HepG2 (cell line): ENCODE measurements around the gene ARHGEF3. TPM values are rescaled to one million over a fixed set of nuclear protein-coding genes. Genes with fewer than 3 reads are reported as not detected.
A peak's percentile ranks its signal among the peaks of the same experiment; 100 is the strongest.

ENCODE experiments used
- ATAC-seq: fragments of 200-7000 bp; cut with Tn5 transposase; 3 replicates; pipeline ENCODE4 v1.9.1; 2020; ENCODE audit warnings: mild to moderate bottlenecking, moderate library complexity
- BruUV-seq: library from RNA; stranded (reverse); fragments of 400-500 nt; replicated peaks from 2 replicates; lab custom pipeline; 2021; lab: Mats Ljungman, UMichigan
- CTCF ChIA-PET: fragments of 300-600 bp; formaldehyde crosslinking; extraction: SDS; loops from one replicate; lab custom pipeline; 2021; ENCODE audit warnings: low total read pairs, inconsistent platforms, low intra/inter-chr PET ratio; lab: Yijun Ruan, JAX
- POLR2A ChIA-PET: fragments of 350-600 bp; sonication (Branson Sonifier 250); formaldehyde crosslinking; loops from one replicate; lab custom pipeline; 2020; ENCODE audit warnings: antibody characterized with exemption, inconsistent platforms; lab: Yijun Ruan, JAX
- DNase-seq: peaks from one replicate; pipeline ENCODE4 v3.0.0-alpha.2; 2015; ENCODE audit warnings: low spot score
- FAIRE-seq: peaks from 3 replicates; lab custom pipeline; 2011; peaks lifted over from hg19 to GRCh38; lab: Jason Lieb, UNC
- H2AFZ ChIP-seq: one replicate; pipeline ENCODE4 v1.6.1; 2011; ENCODE audit warnings: low read length, inconsistent platforms
- H3K27ac ChIP-seq: fragments of 300-600 bp; 3 replicates; pipeline ENCODE4 v1.8.0; 2011; ENCODE audit warnings: mixed run types, mild to moderate bottlenecking, mixed read lengths, low read length, inconsistent platforms; ENCODE audit not compliant: insufficient read depth; ENCODE audit errors: extremely low read length
- H3K27me3 ChIP-seq, 2 experiments: fragments of 200-600 bp in 1 of 2; 2 replicates in 1 of 2; 3 replicates in 1 of 2; pipeline versions ENCODE4 v1.6.0 to v1.8.0; 2011; ENCODE audit warnings: low read length in 2 of 2, mild to moderate bottlenecking in 2 of 2, moderate library complexity in 2 of 2, inconsistent platforms in 1 of 2; ENCODE audit not compliant: insufficient read depth in 2 of 2, control insufficient read depth in 1 of 2
- H3K36me3 ChIP-seq, 2 experiments: fragments of 200-600 bp in 1 of 2; replicated peaks in 1 of 2; 2 replicates in 1 of 2; 3 replicates in 1 of 2; pipeline versions ENCODE4 v1.5.1 to v1.8.0; 2011; ENCODE audit warnings: low read length in 2 of 2, inconsistent platforms in 1 of 2; ENCODE audit not compliant: insufficient read depth in 2 of 2, control insufficient read depth in 1 of 2
- H3K4me1 ChIP-seq: 2 replicates; pipeline ENCODE4 v1.5.1; 2012; ENCODE audit warnings: low read length, inconsistent platforms; ENCODE audit not compliant: insufficient read depth
- H3K4me2 ChIP-seq: 2 replicates; pipeline ENCODE4 v1.6.0; 2011; ENCODE audit warnings: low read depth, low read length, inconsistent platforms
- H3K4me3 ChIP-seq, 3 experiments: fragments of 200-600 bp in 1 of 3; sonication (generic), shearing (Covaris generic) in 1 of 3; replicated peaks in 1 of 3; 2 replicates each; pipeline ENCODE4 v1.5.1; 2011 to 2016; ENCODE audit warnings: low read length in 3 of 3, inconsistent platforms in 2 of 3, low read depth in 2 of 3, mild to moderate bottlenecking in 2 of 3, control low read depth in 1 of 3, mixed read lengths in 1 of 3; ENCODE audit not compliant: insufficient read depth in 1 of 3
- H3K79me2 ChIP-seq: one replicate; pipeline ENCODE4 v1.6.1; 2011; ENCODE audit warnings: low read length, inconsistent platforms; ENCODE audit not compliant: insufficient read depth
- H3K9ac ChIP-seq: 2 replicates; pipeline ENCODE4 v1.6.0; 2011; ENCODE audit warnings: mild to moderate bottlenecking, low read depth, low read length, inconsistent platforms; ENCODE audit not compliant: insufficient read depth
- H3K9me3 ChIP-seq: 2 replicates; pipeline ENCODE4 v1.5.1; 2012; ENCODE audit warnings: mild to moderate bottlenecking, low read length
- H4K20me1 ChIP-seq: 2 replicates; pipeline ENCODE4 v1.6.0; 2011; ENCODE audit warnings: inconsistent platforms, mild to moderate bottlenecking, low read length, moderate library complexity; ENCODE audit not compliant: insufficient read depth
- ASH2L ChIP-seq: fragments of 300-600, 200-600 bp; sonication (generic); IDR thresholded peaks from 2 replicates; pipeline ENCODE4 v1.7.0; 2017; ENCODE audit warnings: low read depth, mild to moderate bottlenecking, moderate library complexity, mixed read lengths, low read length; ENCODE audit not compliant: insufficient read length
- FOXA1 ChIP-seq, 2 experiments: fragments of 450-650 bp in 1 of 2; sonication (generic) in 1 of 2; formaldehyde crosslinking in 1 of 2; IDR thresholded peaks; 2 replicates each; pipeline versions ENCODE4 v1.4.0 to v1.6.1; 2016 to 2020; ENCODE audit warnings: missing genetic modification reagents in 1 of 2
- HNRNPL ChIP-seq: fragments of 200-400 bp; formaldehyde crosslinking; IDR thresholded peaks from 2 replicates; pipeline ENCODE4 v1.6.1; 2017; ENCODE audit warnings: mild to moderate bottlenecking, low read depth, low read length
- IRX3 ChIP-seq: sonication (generic); formaldehyde crosslinking; IDR thresholded peaks from 2 replicates; pipeline ENCODE4 v1.8.1; 2023; ENCODE audit warnings: mild to moderate bottlenecking, low read depth, missing genetic modification reagents, borderline replicate concordance
- ISL2 ChIP-seq: sonication (generic); formaldehyde crosslinking; IDR thresholded peaks from 2 replicates; pipeline ENCODE4 v1.5.0; 2020; ENCODE audit warnings: missing genetic modification reagents
- NFKB2 ChIP-seq: sonication (generic); formaldehyde crosslinking; IDR thresholded peaks from 2 replicates; pipeline ENCODE4 v1.4.0; 2020; ENCODE audit warnings: missing genetic modification reagents, borderline replicate concordance
- RBAK ChIP-seq: sonication (generic); formaldehyde crosslinking; IDR thresholded peaks from 2 replicates; pipeline ENCODE4 v1.5.1; 2020; ENCODE audit warnings: mild to moderate bottlenecking, missing genetic modification reagents
- RXRA ChIP-seq: sonication (generic); formaldehyde crosslinking; IDR thresholded peaks from 2 replicates; pipeline ENCODE4 v1.5.1; 2020; ENCODE audit warnings: missing genetic modification reagents
- SAP130 ChIP-seq: IDR thresholded peaks from 2 replicates; pipeline ENCODE4 v1.6.1; 2016; ENCODE audit warnings: low read depth
- SATB2 ChIP-seq: sonication (generic); formaldehyde crosslinking; IDR thresholded peaks from 2 replicates; pipeline ENCODE4 v1.5.0; 2020; ENCODE audit warnings: missing genetic modification reagents
- SPEN ChIP-seq: sonication (generic); formaldehyde crosslinking; IDR thresholded peaks from 2 replicates; pipeline ENCODE4 v1.5.1; 2020; ENCODE audit warnings: low read depth, mild to moderate bottlenecking, missing genetic modification reagents
- SRY ChIP-seq: sonication (generic); formaldehyde crosslinking; IDR thresholded peaks from 2 replicates; pipeline ENCODE4 v1.8.0; 2022; ENCODE audit warnings: mild to moderate bottlenecking, missing genetic modification reagents
- TCF12 ChIP-seq, 2 experiments: fragments of 450-650 bp in 1 of 2; sonication (generic) in 1 of 2; formaldehyde crosslinking in 1 of 2; IDR thresholded peaks; 2 replicates each; pipeline versions ENCODE4 v1.6.1 to v1.8.0; 2017 to 2022; ENCODE audit warnings: antibody characterized with exemption in 1 of 2, mild to moderate bottlenecking in 1 of 2, missing genetic modification reagents in 1 of 2, moderate library complexity in 1 of 2
- TEAD3 ChIP-seq: optimal IDR thresholded peaks from 2 replicates; pipeline ENCODE3; 2016; ENCODE audit warnings: borderline replicate concordance
- TFDP1 ChIP-seq: IDR thresholded peaks from 2 replicates; pipeline ENCODE4 v1.6.1; 2016; ENCODE audit warnings: missing compliant biosample characterization, missing genetic modification reagents, borderline replicate concordance
- ZBTB42 ChIP-seq: sonication (generic); formaldehyde crosslinking; IDR thresholded peaks from 2 replicates; pipeline ENCODE4 v1.5.0; 2020; ENCODE audit warnings: mild to moderate bottlenecking, missing genetic modification reagents
- ZNF34 ChIP-seq: sonication (generic); formaldehyde crosslinking; IDR thresholded peaks from 2 replicates; pipeline ENCODE4 v1.4.0; 2020; ENCODE audit warnings: mild to moderate bottlenecking, missing genetic modification reagents, borderline replicate concordance
- ZNF614 ChIP-seq: IDR thresholded peaks from 2 replicates; pipeline ENCODE4 v1.6.1; 2018; ENCODE audit warnings: missing biosample characterization, missing genetic modification reagents, inconsistent platforms, borderline replicate concordance
- ZNF652 ChIP-seq: IDR thresholded peaks from 2 replicates; pipeline ENCODE4 v1.6.1; 2016; ENCODE audit warnings: low read depth, borderline replicate concordance
- ZNF766 ChIP-seq: sonication (generic); formaldehyde crosslinking; IDR thresholded peaks from 2 replicates; pipeline ENCODE4 v1.5.0; 2020; ENCODE audit warnings: missing genetic modification reagents, borderline replicate concordance
- ZNF776 ChIP-seq: sonication (generic); formaldehyde crosslinking; IDR thresholded peaks from 2 replicates; pipeline ENCODE4 v1.4.0; 2020; ENCODE audit warnings: mild to moderate bottlenecking, missing genetic modification reagents
- ZNF788 ChIP-seq: sonication (generic); formaldehyde crosslinking; IDR thresholded peaks from 2 replicates; pipeline ENCODE4 v1.5.0; 2020; ENCODE audit warnings: mild to moderate bottlenecking, missing genetic modification reagents, borderline replicate concordance
- WGBS: methylation state at CpG from one replicate; pipeline ENCODE4 v1.1.6; 2017; ENCODE audit warnings: low lambda C conversion rate; 5-methylcytosine and 5-hydroxymethylcytosine counted together
- in situ Hi-C: cut with HindIII; loops from 2 replicates; pipeline ENCODE4 v1.10.0; 2017; ENCODE audit warnings: low pct_unique_long_range_greater_than_20kb; ENCODE audit not compliant: extremely low pct_ligation_motif_present
- intact Hi-C: fragments of 100-400 bp; cut with micrococcal nuclease; formaldehyde crosslinking; loops from one replicate; pipeline ENCODE4 v1.10.0; 2022; ENCODE audit not compliant: unreplicated experiment
- polyA plus RNA-seq, 8 experiments: library from polyadenylated mRNA; depleted of rRNA in 3 of 8; stranded (reverse) in 7 of 8; unstranded in 1 of 8; fragments of >200 nt; fragmentation: Illumina TruSeq in 4 of 8; extraction: Trizol in 4 of 8; gene quantifications; 2 replicates each; pipeline versions ENCODE4 v1.2.1 to v1.2.3, GENCODE V29; 2011 to 2016; ENCODE audit warnings: low read depth in 4 of 8, missing spikeins in 1 of 8, mixed read lengths in 1 of 8; ENCODE audit not compliant: insufficient read depth in 1 of 8
- total RNA-seq, 5 experiments: library from RNA; depleted of rRNA; stranded (reverse); fragments of >200 nt; fragmentation: Illumina TruSeq; extraction: Trizol; gene quantifications; 2 replicates each; pipeline ENCODE4 v1.2.3, GENCODE V29; 2016; ENCODE audit warnings: low read depth in 1 of 5
- TF ChIP-seq, protein P1 (sequence below): sonication (generic); formaldehyde crosslinking; IDR thresholded peaks from 2 replicates; pipeline ENCODE4 v1.8.1; 2023; ENCODE audit warnings: mild to moderate bottlenecking, missing genetic modification reagents, borderline replicate concordance

ARHGEF3 gene
- total and polyA plus RNA-seq, 2 of the 13 experiments (the other 11 are each of a cell fraction or from before 2014, with no cell fraction given), result 14.8 to 23.1 TPM

DNA sequence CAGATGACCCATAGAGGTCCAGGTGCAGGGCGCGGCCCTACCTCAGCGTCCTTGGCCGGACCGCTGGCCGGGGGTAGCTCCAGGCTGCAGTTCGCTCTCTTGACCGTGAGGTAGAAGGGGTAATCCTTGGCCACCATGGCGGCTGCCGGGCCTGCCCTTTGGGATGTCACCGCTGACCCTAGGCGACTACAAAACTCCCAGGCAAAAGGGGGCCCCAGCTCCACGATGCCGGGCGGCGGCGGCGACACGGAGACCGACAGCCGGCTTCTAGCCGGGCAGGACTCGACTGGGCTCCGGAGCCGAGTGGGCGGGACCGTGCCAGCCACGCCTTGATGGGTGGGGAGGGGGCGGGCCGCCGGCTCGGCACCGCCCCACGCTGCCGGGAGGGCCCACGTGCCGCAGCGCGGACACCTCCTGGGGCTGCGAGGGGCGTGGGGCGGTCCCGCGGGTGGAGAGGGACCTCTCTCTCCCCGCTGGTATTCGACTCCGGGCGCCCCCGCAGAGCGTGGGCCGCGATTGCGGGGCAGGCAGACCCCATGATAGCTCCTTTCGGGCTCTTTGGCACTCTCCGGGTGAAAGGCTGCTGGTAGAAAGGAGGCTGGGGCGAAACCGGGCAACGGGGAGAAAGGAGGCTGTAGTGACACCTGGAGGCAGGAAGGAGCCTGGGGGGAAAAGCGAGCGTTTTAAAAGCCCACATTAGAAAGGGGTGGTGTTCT, at the start of gene ARHGEF3 (continued):
- TF ChIP-seq SAP130 (CRISPR knock-in tag) (peak; percentile 89), TFDP1 (CRISPR knock-in tag) (peak; percentile 92), TEAD3 (CRISPR knock-in tag) (no peak), TCF12 (IDR thresholded peaks at IDR 0.05) (no peak), TCF12 (CRISPR knock-in tag; IDR thresholded peaks at IDR 0.05) (peak; percentile 75), HNRNPL (0 out of 2 replicates have a peak, but pooled peaks have one; percentile 53), ZNF614 (peak; percentile 67), ASH2L (peak; percentile 83), RBAK (no peak), ZNF766 (CRISPR knock-in tag) (peak; percentile 56; the same call in 1 of the 2 replicates), NFKB2 (CRISPR knock-in tag) (no peak)
- TF ChIP-seq, protein P1, sequence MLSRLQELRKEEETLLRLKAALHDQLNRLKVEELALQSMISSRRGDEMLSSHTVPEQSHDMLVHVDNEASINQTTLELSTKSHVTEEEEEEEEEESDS (CRISPR knock-in tag), result 0 out of 2 replicates have a peak, but pooled peaks have one; percentile 26
- TF ChIP-seq, all 625 proteins: peak for 199

DNA sequence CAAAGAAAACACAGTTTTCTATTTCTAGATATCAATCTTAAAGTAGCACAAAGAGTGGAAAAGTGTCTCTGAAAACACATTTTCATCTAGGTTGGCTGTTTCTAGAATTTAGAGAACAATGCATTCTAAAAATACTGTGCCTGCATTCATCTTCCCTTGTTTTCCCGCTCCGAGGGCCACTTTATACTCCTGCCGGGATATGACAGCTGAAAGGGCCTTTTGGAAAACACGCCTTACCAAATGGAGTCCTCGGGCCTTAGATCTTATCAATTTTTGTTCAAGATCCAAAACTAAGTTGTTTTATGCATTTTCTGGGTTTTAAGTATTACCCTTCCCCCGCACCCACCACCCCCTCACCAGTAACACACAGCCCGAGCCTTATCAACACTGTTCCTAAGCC, 47.9 kb upstream of the ARHGEF3 start:
- Histone ChIP-seq H3K79me2 (no peaks in the 10 kb centered on the region), H3K4me1 (peaks cover 12% of the 10 kb centered on the region), H3K9me3 (no peaks in the 10 kb centered on the region), H3K4me3 (no peak overlapping the region), H3K27ac (no peak overlapping the region), H3K27me3 (no peaks in the 10 kb centered on the region), H3K36me3 (no peaks in the 10 kb centered on the region), H4K20me1 (no peaks in the 10 kb centered on the region), H3K9ac (no peak overlapping the region), H2AFZ (no peak overlapping the region), H3K4me2 (no peak overlapping the region)
- TF ChIP-seq ZNF652 (CRISPR knock-in tag) (no peak), ZNF788 (CRISPR knock-in tag) (no peak), ZNF776 (CRISPR knock-in tag) (no peak), SPEN (no peak), RXRA (no peak), IRX3 (CRISPR knock-in tag) (no peak), SATB2 (CRISPR knock-in tag) (no peak), FOXA1 (IDR thresholded peaks at IDR 0.05) (no peak), FOXA1 (CRISPR knock-in tag; IDR thresholded peaks at IDR 0.05) (no peak), ZBTB42 (CRISPR knock-in tag) (no peak), ZNF34 (CRISPR knock-in tag) (no peak), ISL2 (CRISPR knock-in tag) (no peak), SRY (CRISPR knock-in tag) (no peak)
- POLR2A ChIA-PET, result no interaction called here
- BruUV-seq, result no TSS peak
- no peak for FAIRE-seq
- 99% methylated on average over 7 of the region's 7 CpGs for WGBS
- no peak for ATAC-seq
- in situ Hi-C loops (no loop called here), intact Hi-C loops (no loop called here)
- no peak for DNase-seq
- CTCF ChIA-PET, result no interaction called here
